Adrenal gland (tissue), 12 donors: ENCODE results near the gene CLASP2. TPM values are rescaled to one million over a fixed set of nuclear protein-coding genes. Genes with fewer than 3 reads are reported as not detected.

Experiments
- DNase-seq, 7 donors: peaks; one replicate each; pipeline ENCODE4 v3.0.0-alpha.2; 2019 to 2020
- H3K27ac ChIP-seq, 5 donors: fragments of 200-600 bp; sonication (generic) in 4 of 5; 1 replicate in 3 of 5; 2 replicates in 2 of 5; pipeline versions ENCODE4 v1.5.1 to v1.8.0; 2016 to 2020; ENCODE audit warnings: mild to moderate bottlenecking in 1 of 5
- H3K27me3 ChIP-seq: fragments of 200-600 bp; 2 replicates; pipeline ENCODE4 v1.8.0; 2021
- H3K36me3 ChIP-seq, 2 donors: fragments of 200-600 bp; replicated peaks in 1 of 2; 1 replicate in 1 of 2; 2 replicates in 1 of 2; pipeline versions ENCODE4 v1.5.1 to v1.8.0; 2018 to 2022
- H3K4me1 ChIP-seq, 2 donors: fragments of 200-600 bp; replicated peaks in 1 of 2; 1 replicate in 1 of 2; 2 replicates in 1 of 2; pipeline versions ENCODE4 v1.5.1 to v1.8.0; 2018 to 2021
- H3K4me3 ChIP-seq, 4 donors: fragments of 200-600 bp; sonication (generic) in 3 of 4; one replicate each; pipeline ENCODE4 v1.5.1; 2016 to 2018
- H3K9me3 ChIP-seq, 3 donors: fragments of 200-600 bp; sonication (generic) in 1 of 3; replicated peaks in 1 of 3; 1 replicate in 2 of 3; 2 replicates in 1 of 3; pipeline versions ENCODE4 v1.5.1 to v1.8.0; 2016 to 2021
- CTCF ChIP-seq, 6 experiments: fragments of 450-650 bp in 4 of 6; fragments of 200-600 bp in 2 of 6; sonication (generic) in 1 of 6; IDR thresholded peaks; 1 replicate in 5 of 6; 2 replicates in 1 of 6; pipeline versions ENCODE4 v1.5.1 to v1.8.0; 2016 to 2021; ENCODE audit warnings: antibody characterized with exemption in 6 of 6, mild to moderate bottlenecking in 2 of 6, moderate library complexity in 1 of 6
- POLR2A ChIP-seq, 2 donors: fragments of 450-650 bp; IDR thresholded peaks; one replicate each; pipeline ENCODE4 v1.6.1; 2017; ENCODE audit warnings: antibody characterized with exemption in 2 of 2, mild to moderate bottlenecking in 2 of 2, moderate library complexity in 1 of 2
- WGBS, 4 donors: extraction: QIAGEN DNeasy Blood & Tissue Kit in 2 of 4; methylation state at CpG; one replicate each; pipeline versions ENCODE4 v1.1.5 to v1.1.7; 2013 to 2017; 5-methylcytosine and 5-hydroxymethylcytosine counted together
- intact Hi-C, 2 donors: fragments of 100-400 bp; cut with DNase I; formaldehyde crosslinking; loops; one replicate each; pipeline versions ENCODE4 v1.14.1 to v1.15.0; 2022 to 2023
- polyA plus RNA-seq, 3 donors: library from polyadenylated mRNA; stranded (reverse); fragments of 200-250 nt in 2 of 3; fragments of 350-450 nt in 1 of 3; fragmentation: Illumina TruSeq in 1 of 3; extraction: RNeasy Lipid Tissue Mini Kit (QIAGEN cat#74804) in 1 of 3; gene quantifications; one replicate each; pipeline ENCODE4 v1.2.3, GENCODE V29; 2013 to 2014
- total RNA-seq, 9 donors: library from RNA; depleted of rRNA in 4 of 9; stranded (reverse); fragments of >200 nt in 4 of 9; fragments of 120-200 nt in 1 of 9; fragmentation: NEBNext Ultra II Directional in 1 of 9; extraction: Animal tissue kit (Norgen Biotek cat#: 25700) in 1 of 9; gene quantifications; one replicate each; pipeline versions ENCODE4 v1.1.0 to v1.2.4, GENCODE V29; 2013 to 2023
- donor health status: healthy with polysubstance abuse.
- donor health status: Bipolar disorder and iron deficiency.
- donor health status: DM: yes; HTN: yes; CAD: no.
- donor health status: DM: no; HTN: no; CAD: no.
- donor health status: DM: no; HTN: no; CAD: no.
- donor health status: DM: yes; HTN: yes; CAD: no.

Gene CLASP2
- total and polyA plus RNA-seq, 12 donors: 17.0 to 85.4 (median 67.1) TPM

GRCh38 chr3:33644582-33644981, 73.5 kb downstream of the CLASP2 start:
- H3K27me3 ChIP-seq: no peaks in the 10 kb centered on the region
- H3K4me1 ChIP-seq: peaks cover 0 to 26% of the 10 kb centered on the region in 2 donors
- peak overlapping the region in 2 of 5 donors; percentile 31 to 51 for H3K27ac ChIP-seq
- intact Hi-C loops: no loop called here
- WGBS, 4 donors: 48 to 55% (median 54%) methylated on average over 4 of the region's 4 CpGs
- H3K9me3 ChIP-seq: no peaks in the 10 kb centered on the region
- H3K4me3 ChIP-seq: no peak overlapping the region
- TF ChIP-seq POLR2A (IDR thresholded peaks at IDR 0.05) (no peak), CTCF (IDR thresholded peaks at IDR 0.05) (no peak)
- peak in 3 of 7 donors; percentile 7 to 29 (median 18) for DNase-seq
- H3K36me3 ChIP-seq: no peaks in the 10 kb centered on the region

- TF ChIP-seq POLR2A (IDR thresholded peaks at IDR 0.05) (no peak), CTCF (IDR thresholded peaks at IDR 0.05) (no peak)
- Histone ChIP-seq H3K4me1 (peaks cover 0 to 26% of the 10 kb centered on the region in 2 donors), H3K4me3 (no peak overlapping the region), H3K9me3 (no peaks in the 10 kb centered on the region), H3K27ac (peak overlapping the region in 1 of 5 donors; percentile 22), H3K36me3 (no peaks in the 10 kb centered on the region), H3K27me3 (no peaks in the 10 kb centered on the region)
- no peak for DNase-seq
- intact Hi-C loops: no loop called here
- WGBS, 4 donors: 62 to 72% (median 66%) methylated on average over 2 of the region's 2 CpGs
These were observed 75.2 kb downstream of the CLASP2 start for GRCh38 chr3:33642806-33643205.

GRCh38 chr3:33639889-33640288, 78.2 kb downstream of the CLASP2 start:
- WGBS, 4 donors: 78 to 92% (median 89%) methylated on average over 2 of the region's 2 CpGs
- Histone ChIP-seq H3K27me3 (no peaks in the 10 kb centered on the region), H3K9me3 (no peaks in the 10 kb centered on the region), H3K27ac (no peak overlapping the region), H3K36me3 (no peaks in the 10 kb centered on the region), H3K4me3 (no peak overlapping the region), H3K4me1 (peaks cover 0 to 24% of the 10 kb centered on the region in 2 donors)
- no peak for TF ChIP-seq CTCF (IDR thresholded peaks at IDR 0.05)
- no peak for TF ChIP-seq POLR2A (IDR thresholded peaks at IDR 0.05)
- intact Hi-C loops: loop anchor here (5.0 kb wide), 2 partner anchors 77 to 147 kb away; partner anchors contain the start of gene CLASP2 (in 2 of the 2)
- no peak for DNase-seq

GRCh38 chr3:33637482-33637881, 80.6 kb downstream of the CLASP2 start:
- DNase-seq: no peak
- Histone ChIP-seq H3K36me3 (no peaks in the 10 kb centered on the region), H3K9me3 (no peaks in the 10 kb centered on the region), H3K4me3 (no peak overlapping the region), H3K4me1 (peaks cover 0 to 10% of the 10 kb centered on the region in 2 donors), H3K27me3 (no peaks in the 10 kb centered on the region), H3K27ac (no peak overlapping the region)
- intact Hi-C loops: loop anchor here (5.0 kb wide), 2 partner anchors 80 to 150 kb away; partner anchors contain the start of gene CLASP2 (in 2 of the 2)
- TF ChIP-seq CTCF (IDR thresholded peaks at IDR 0.05) (no peak), POLR2A (IDR thresholded peaks at IDR 0.05) (no peak)
- 79 to 86% (median 84%) methylated on average over 5 of the region's 5 CpGs for WGBS, 4 donors
